Raji (cell line): Measurements from ENCODE around the gene OTP.

Source experiments
- POLR2A ChIP-seq: IDR thresholded peaks from 2 replicates; pipeline ENCODE4 v1.6.1; 2011; ENCODE audit warnings: low read depth, low read length, control low read depth; ENCODE audit not compliant: insufficient read depth

The OTP gene

DNA sequence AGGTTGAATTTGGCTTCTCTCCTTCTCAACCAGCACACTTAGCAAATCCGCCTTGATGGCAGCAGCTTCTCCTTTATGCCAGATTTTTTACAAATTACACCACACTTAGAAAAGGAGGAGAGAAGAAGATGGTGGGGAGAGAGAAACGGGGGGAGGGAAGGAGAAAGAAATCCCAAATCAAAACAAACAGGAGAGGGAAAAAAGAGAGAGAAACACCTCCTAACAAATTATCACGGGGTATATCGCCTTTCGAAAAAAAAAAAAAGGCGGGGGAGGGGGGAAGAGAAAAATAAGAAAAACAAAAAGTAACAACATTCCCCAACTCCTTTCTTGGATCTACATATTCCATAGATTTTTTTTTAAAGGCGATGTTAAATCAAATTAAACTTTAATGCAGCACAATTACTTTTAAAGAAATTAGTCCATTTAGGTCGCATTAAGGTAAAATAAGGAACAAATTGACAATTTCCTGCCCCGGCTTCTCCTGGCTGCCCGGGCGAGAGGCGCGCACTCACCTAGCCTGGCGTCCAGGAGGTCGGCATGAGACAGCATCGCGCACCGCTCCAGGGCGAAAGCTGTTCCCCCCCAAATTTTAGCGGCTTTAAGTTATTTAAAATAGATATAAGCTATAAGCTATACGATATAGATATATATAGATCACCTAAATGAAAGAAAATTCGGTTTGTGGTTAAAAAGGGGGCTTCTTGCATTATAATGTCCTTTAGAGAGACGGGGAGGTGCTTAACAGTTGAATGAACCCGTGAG is at the start of gene OTP:
OTP (minus strand) TSS at position 716 of the 765 bp plus-strand sequence; CDS start at position 552, 164 bp downstream.
- no peak for TF ChIP-seq POLR2A

DNA sequence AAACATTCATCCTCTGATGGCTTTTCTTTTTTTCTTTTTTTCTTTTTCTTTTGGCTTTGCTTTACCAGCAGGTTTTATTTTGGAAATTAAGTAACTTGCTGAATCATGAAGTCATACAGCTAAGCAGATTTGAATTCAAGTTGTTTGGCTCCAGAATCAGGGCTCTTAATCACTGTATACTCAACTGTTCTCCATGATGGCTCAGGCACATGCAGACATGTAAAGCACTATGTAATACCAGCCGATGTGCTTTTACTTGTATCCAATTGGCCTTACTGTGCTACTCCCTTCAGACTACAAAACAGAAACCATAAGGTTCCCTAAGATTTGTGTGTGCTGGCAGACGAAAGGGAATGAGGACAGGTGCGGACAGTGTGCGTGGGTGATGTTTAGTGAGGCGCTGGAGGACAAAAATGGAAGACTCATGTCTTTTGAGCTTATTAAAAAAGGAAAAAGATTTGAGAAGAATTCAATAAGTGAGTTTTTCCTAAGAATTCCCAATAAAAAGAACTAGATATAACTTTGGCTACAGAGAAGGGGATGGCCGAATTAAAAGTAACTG is 44.7 kb upstream of the OTP start:
- TF ChIP-seq POLR2A, result no peak

DNA sequence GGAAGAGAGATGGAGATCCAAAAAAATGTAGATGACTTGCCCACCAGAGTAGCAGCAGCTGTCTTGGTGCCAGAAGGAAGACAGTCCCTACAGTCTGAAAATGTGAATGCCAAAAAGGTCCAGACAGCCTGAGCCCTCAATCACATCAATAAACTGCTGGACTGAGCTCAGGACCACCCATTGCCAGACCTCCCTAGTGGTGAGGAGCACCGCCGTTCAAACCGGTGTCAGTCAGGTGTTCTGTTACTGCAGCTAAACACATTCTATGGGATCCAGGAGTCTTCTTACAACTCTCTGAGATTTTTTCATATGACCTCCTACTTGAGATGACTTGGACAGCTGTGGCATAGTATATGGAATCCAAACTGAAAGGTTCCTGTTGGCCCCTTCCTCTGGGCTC is 32.0 kb upstream of the OTP start:
- TF ChIP-seq POLR2A, result no peak

DNA sequence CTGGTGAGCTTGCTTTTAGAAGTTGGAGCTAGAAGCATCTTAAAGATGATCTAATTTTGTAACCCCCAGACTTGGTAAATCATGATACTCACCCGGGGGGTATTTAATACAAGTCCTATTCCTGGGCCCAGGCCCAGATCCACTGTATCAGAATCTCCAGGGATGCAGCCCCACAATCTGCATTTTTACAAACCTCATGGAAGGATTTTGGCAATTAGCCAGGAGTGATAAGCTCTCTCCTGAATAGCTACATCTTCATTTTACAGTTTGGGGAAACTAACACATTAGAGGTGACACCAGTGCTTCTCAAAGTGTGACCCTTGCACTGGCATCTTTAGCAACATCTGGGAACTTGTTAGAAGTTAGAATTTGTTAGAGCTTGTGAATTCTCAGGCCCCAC is 31.2 kb upstream of the OTP start:
- no peak for TF ChIP-seq POLR2A

DNA sequence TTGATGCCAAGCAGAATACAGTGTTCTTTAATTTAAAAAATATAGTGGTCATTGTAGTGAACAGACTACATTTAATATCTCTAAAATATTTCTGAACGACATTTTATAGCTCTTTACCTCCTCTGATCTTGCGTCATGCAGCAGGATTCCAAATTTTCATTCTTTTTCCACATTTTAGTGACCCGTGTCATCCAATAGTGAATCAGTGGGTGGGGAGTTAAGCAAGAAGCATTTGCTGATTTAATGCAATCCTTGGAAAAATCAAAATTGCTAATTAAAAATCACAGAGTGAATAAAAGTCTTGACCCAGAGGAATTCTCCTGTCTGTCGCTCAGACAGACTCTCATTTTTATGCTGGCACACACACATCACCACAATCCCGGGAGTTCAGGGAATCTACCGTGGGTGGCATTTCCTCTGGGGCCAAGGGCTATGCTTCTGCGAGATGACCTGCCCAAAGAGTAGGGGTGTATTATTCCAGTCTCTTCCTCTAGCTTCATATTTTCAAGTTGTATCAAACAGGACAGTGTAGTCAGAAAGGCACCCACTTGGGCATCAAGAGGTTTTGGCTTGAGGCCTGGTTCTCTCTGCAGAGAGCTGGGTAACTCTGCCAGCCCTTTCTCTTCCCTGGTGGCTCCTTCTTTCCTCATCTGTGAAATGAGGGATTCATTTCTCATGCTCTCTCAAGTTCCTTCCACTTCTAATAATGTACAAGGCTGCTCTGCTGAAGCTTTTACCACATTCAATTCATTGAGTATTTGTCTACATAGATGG is 24.8 kb upstream of the OTP start:
- TF ChIP-seq POLR2A, result no peak

DNA sequence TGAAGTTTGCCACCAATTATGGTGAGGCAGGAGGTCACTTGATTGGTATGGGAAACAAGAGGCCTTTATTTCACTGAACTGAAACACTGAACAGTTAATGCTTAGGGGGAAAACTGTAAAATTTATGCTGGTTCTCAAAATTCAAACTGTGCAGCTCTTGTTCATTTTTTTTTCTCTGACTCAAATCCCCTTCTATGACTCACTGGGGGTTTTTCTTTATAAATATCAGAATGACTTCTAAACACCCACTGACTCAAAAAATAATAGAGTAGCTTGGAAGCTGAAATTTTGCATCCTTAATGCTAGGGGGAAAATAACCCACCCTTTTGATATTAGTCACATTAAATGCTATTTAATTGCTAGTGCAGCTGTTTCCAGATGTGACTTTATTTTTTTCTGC is 24.1 kb upstream of the OTP start:
- TF ChIP-seq POLR2A, result no peak

DNA sequence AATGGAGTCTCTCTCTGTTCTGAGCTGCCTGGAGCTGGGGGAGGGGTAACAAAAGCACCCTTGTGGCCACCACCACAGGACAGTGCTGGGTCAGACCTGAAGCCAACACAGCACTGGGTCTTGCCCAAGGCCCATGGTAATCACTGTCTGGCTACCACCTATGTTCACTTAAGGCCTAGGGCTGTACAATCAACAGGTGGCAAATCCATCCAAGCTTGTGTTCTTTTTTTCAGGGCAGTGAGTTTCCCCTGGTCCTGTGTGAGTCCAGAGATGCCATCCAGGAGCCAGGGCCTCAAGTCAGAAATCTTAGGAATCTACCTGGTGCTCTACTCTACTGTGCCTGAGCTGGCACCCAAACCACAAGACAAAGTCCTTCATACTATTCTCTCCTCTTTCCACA is 20.1 kb upstream of the OTP start:
- TF ChIP-seq POLR2A, result no peak

DNA sequence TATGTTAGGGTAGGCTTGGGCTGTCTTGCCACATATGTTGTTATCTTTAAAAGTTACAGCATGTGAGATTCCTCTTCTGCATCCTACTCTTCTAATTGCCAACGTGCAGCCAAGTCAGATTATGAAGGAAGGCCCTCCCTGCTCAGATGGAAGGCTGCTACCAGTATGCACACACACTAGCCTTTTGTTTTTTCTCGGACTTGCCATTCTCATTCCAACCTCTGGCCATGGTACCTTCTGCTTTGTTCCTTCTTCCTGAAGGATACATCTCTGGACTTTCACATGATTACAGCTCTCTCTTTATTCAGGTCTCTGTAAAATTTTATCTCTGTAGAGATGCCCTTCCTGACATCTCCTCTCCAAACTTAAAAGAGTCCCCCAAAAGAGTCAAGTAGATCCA is 12.8 kb upstream of the OTP start:
- TF ChIP-seq POLR2A, result no peak

DNA sequence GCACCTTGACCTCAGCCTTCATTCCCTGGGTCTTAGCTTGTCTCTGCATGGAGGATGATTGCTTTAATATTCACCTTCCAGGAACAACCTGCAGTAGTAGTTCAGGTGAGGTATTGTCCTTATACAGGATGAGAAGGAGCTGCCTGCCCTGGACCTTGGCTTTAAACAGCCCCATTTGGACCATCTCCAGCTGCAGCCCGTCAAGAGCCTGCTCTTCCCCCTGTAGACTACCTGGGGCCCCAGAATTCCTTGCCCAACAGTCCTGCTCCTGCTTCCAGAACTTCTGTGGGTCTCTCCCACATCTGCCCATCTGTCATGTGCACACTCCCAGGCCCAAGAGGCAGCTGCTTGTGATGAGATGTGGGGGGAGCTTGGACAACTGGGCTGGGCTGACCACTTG is 12.2 kb upstream of the OTP start:
- no peak for TF ChIP-seq POLR2A

DNA sequence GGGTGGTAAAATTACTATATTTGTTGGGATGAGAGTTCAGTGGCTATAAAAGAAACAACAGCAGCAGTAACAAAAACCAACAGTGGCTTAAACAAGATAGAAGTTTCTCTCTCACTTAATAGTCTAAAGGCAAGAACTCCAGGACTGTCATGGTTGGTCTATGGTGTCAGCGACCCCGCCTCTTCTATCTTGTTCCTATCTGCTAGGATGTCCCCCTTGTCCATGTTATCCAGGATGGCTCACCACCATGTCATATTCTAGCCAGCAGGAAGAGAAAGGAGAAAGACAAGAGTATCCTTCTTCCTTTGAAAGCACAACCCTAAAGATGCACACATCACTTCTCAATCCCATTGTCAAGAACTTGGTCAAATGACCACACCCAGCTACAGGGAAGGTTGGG is 11.3 kb upstream of the OTP start:
- no peak for TF ChIP-seq POLR2A

DNA sequence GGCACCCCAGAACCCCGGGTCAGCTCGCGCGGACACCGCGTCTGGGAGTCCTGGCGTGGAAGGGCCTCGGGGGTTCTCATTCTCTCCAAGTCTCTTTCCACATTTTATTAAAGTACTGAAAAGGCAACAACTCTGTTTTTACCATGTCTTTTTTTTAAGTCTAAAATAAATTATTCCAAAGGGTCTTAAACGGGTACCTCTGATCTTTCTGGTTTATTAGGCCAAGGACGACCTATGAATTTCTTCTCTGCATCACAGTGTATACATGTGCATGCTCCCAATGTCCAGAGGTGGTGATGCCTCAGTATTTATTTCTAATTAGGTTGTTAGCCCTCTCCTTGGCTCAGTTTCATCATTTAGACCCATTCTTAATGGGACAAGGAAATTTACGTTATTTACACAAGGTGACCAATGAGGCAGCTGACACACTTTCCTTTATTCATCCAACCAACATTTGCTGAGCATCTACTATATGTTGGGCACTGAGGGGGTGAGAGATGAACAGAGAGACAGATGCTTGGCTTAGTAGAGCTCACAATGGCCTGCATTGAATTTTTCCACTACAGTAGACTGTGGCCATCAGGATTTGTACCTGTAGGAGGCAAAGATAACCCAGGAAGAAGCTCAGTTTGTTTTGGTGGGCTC is 7.6 kb upstream of the OTP start:
- no peak for TF ChIP-seq POLR2A

DNA sequence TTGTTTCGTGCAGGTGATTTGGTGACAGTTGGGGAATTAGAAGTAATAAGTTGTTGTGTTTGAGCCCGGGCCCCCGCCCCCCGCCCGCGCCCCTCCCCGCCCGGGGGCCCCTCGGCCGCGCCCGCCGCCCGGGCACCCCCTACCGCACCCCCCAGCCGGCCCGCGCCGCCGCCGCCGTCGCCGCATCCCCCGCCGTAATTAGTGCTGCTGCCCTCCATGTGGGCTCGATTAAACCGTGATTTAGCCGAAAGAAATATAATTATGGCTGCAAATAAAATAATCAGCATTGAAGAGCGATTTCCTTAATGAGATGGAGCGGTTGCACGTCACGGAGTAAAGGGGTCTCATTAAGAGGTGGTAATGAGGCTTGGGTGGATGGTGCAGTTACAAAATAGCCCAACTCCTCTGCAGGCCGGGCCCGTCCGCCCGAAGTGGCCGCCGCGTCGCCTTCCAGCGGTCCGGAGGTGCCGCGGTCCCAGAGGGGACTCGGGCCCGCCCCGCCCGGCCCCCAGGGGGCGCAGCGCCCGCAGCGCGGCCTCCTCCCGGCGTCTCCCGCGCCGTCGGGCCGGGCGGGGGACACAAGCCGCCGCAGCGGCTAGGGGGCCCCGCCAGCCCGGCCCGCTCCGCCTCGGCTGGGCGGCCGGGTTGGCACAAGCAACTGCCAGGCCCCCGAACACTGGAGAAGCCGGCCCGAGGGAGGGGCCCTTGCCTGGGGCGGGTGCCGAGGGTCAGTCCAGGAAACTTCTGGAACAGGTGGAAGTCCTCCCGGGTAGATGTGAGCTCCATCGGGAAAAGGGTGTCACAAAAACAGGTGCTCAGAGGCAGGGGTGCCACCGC is 6.9 kb upstream of the OTP start:
- TF ChIP-seq POLR2A, result no peak

DNA sequence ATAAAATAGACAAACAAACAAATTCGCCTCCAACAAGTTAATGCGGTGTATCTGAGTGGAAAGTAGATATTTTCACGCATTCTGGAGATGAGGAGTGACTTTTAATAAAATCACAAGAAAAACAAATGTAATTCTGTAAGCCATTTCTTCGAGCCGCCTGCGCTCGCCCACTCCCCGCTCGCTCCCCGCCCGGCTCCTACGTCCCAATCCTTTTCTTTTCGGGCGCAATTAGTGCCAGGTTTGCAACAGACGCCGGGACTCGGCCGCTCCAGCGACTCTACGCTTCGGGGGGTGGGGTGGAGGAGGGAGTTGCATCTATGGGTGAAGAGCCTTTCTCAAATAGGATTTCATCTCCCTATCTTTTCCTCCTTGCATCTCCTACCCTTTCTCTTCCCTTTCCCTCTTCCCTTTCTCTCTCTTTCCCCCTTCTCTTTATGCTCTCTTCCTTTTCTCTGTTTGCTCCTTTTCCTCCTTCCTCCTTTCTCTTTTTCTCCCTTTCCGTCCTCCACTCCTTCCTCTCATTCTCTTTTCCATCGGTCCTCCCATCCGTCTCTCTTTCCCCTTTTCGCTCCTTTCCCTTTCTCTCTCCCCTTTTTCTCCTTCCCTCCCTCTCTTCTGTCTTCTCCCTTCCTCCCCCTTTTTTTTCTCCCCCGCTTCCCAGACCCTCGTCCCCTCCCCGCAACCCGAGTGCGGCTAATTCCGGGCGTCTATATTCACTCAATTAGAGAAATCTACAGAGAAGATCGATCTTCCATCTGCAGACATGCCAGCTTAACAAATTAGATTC is 6.1 kb upstream of the OTP start:
- no peak for TF ChIP-seq POLR2A
